ENCODE results near the gene MYO3B.

Gene MYO3B

GRCh38 chr2:170488807-170489206 lies 310.9 kb downstream of the MYO3B start:
- DNase-seq, result no peak

DNA sequence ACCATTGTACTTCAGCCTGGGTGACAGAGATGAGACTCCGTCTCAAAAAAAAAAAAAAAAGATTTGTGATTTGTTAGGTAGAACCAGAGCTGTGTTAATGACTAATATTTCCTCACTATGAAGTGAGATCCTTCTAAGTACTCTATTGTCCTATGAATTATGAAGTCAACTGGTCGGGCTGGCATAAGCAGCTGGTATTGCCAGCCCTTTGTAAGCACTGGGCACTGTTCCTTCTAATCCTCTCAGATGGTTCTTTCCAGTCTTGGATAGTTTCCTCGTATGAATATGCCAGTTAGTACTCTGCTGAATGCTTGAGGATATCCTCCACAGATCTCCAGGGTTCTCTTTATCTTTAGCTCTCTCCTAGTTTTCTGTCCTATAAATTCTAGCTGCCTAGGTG lies 314.1 kb downstream of the MYO3B start:
- no peak for DNase-seq

DNA sequence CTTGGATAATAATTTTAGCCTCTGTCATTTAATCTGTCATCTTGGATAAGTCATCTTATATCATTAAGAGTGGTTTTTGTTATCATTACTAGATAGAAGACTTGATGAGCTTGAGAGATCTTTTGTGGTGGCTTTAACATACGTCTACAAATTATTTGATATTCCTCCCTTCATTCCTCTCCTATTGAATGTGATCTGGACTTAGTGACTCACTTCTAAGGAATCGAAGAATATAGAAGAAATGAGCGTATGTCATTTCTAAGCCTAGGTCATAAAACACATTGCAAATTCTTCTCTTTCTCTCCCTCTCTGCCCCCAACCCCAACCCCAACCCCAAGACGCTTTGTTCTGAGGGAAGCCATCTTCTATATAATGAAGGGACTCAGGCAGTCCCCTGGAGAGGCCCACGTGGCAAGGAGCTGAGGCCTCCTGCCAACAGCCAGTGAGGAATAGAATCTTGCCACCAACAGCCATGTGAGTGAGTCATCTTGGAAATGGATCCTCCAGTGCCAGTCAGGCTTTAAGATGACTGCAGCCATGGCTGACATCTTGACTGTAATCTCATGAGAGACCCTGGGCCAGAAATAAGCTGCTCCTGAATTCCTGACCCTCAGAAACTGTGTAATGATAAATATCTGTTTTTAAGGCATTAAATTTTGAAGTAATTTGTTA lies 315.6 kb downstream of the MYO3B start:
- DNase-seq, result no peak

- no peak for DNase-seq
These were observed 317.9 kb downstream of the MYO3B start for GRCh38 chr2:170495896-170496295.

DNA sequence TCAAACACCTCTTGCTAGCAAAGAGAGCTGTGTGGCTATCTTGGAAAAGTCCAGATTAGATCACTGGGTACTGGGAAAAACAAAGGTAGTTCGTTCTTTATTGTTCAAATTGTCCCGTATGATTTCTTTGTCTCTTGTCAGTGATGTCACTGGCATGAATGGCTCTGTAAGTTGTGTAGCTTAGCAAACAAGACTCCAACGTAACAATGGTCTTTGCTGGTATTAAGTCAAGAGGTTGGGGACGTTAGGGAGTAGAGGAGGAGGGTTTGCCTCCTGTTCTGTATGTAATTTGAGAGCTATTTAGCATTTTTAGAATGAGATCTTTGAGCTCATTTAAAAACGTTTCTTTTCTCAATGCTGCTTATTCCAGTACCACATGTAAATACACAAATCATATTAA lies 320.7 kb downstream of the MYO3B start:
- DNase-seq, result no peak

DNA sequence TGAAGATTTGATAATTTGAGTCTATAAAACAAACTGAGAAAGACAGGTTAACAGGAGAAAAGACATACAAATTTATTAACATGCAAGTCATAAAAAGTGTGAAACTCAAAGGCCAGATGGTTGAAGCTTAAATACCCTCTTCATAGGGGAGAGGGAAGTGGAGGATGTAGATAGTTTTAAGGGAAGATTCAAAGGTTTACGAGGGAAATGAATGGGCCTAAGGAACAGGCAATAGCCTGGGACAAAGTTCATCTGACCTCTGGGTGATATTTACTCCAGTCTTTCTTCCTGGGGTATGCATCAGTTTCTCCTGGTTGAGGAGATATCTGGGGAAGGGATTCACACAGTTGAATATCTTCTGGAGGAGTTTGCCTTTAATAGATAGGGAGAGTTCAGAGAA lies 322.2 kb downstream of the MYO3B start:
- no peak for DNase-seq

DNA sequence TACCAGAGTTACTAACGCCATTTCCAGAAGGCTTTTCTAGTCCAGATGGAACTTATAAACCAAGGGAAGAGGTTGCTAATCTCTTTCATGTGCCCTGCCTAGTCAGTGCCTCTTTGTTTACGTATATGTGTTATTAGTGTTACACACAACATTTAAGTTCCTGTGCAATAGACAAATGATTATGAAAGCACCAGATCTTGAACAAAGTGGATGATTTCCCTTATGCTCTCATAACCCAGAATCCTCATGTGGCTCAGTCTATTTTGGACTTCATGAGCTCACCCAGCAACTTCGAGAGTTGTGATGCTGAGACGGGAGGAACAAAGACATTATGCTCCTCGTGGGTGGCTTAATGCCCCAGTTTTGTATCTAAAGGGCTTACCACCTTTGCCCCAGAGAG lies 322.8 kb downstream of the MYO3B start:
- DNase-seq, result no peak

GRCh38 chr2:170501421-170502043 lies 323.6 kb downstream of the MYO3B start:
- no peak for DNase-seq

DNA sequence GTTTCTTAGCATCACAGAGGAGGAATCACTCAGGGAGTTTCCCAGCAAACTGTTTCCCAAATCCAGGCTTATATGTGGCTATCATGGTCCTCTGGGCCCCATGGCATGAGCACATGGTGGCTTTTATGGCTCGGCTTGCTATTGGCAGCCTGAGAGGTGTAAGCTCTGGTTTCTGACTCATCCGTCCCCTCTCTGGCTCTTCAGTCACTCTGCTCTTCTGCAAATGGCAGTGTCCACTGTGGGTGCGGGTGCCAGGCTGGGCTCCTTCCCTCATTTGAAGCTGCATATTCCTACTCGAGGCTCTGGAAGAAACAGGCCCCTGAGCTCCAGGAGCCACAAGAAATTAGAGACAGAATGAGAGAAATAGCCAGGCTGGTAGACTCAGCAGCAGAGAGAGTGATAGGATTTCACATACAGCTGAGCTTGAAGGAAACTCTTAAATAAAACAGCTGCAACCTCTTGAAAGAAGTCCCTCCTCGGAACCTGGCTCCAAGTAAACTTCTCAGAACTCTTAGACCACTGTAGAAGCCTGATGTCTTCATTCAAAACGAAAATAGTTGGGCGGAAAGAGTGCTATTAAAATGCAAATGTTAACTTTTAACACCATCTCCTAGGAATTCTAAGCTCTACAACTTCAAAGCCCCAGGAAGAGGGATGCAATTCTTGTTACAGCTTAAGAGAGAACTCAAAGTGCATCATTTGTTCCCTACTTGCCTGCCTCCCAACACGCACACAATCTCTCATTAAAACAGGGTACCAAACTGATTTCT lies 324.6 kb downstream of the MYO3B start:
- DNase-seq, result no peak

DNA sequence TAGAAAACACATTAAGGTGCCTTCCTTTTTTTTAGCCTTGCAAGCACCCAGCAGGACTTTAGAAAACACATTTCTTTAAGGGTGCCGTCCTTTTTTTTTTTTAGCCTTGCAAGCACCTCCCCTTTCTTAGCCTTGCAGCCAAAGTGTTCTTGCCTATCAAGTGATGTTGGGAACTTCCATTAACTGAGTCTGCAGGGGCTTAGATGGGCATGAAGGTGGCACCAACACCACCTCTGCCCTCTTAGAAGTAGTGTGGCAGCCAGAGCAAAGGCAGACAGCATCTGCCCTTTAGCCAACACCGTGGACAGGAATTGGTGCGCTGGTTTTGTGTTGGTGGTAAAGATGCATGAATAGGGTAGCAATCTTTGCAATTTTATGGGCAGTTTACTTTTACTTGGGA lies 325.6 kb downstream of the MYO3B start:
- DNase-seq, result no peak

DNA sequence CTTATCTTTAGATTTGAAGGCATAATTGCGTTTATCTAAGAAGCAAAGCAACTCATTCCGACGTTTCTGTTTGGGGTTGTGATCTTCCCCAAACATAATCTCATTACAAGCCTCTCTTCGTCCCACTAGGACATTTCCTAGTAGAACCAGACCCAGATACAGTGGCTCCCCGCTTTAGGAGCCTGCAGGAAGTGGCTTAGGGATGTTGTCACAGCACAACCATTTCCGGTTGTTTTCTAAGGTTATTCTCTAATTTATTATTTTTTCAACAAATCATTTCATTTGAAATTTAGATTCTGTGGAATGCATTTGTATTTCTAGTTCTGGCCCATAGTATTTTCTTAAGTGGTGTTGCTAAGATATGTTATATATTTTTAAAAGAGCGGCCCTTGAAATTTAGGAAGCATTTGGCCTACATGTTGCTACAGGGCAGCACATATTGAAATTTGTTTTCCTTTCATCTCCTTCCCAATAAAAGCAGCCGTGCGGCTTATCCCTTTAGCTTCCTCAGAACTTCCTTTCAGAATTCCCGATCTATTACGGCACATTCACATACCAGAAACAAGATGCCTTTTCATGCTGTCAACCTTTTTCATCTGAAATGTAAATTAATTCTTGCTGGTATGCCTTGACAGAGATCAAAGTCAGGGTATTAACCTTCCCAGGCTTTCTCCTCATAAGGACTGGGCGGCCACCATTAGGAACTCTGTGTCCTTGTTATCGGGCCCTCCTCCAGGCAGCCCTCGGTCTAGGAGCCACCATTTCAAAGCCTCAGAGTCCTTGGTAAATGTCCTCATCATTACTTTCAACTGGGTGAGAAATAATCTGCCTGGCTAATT lies 326.2 kb downstream of the MYO3B start:
- DNase-seq, result no peak

DNA sequence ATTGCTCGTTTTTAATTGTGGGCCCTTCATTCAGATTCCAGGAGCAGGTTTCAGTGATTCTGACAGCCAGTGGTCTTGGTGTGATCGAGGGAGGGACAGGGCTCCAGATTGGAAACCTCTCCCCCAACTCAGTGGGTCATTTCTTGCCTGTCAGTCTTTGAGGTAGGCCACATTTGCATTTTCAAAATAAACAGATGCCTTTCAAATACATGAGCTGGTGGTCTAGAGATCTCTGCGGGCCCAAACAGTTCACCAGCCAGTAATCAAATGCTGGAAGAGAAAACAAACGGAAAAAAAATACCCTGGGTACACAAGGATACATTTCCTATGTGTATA lies 326.8 kb downstream of the MYO3B start:
- no peak for DNase-seq

GRCh38 chr2:170505631-170506275 lies 327.8 kb downstream of the MYO3B start:
- DNase-seq, result no peak

DNA sequence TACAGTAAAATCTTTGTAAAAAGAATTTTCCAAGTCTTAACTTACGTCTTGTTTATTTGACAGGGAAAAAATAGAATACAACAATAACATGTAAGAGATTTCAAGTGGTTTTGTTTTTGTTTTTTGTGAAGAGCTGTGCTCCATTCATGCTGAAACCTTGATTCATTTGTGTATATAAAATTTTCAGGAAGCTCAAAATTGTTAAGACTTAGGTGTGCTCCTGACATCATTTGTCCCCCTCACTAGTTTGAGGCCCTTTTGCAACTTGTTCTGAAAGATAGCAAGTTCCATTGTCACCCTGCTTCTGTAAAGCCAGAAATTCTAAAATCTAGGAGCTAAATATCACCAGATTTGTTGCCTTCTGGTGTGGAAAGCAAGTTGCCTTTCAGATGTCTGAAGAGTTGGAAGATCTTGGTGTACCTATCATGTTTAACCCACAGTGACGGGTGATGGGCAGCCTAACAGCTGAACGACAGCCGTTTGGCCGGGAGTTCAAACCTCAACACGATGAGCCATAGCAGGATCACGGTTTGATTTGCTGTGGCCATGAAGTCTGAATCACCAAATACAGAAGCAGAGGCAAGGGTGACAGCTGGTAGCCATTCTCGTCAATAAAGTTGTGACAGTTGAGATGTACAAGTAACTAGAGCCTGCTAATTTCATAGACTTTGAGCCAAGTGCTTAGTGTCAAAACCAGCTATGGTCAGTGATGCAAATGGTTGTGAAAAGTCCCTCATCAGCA lies 331.7 kb downstream of the MYO3B start:
- DNase-seq, result no peak

DNA sequence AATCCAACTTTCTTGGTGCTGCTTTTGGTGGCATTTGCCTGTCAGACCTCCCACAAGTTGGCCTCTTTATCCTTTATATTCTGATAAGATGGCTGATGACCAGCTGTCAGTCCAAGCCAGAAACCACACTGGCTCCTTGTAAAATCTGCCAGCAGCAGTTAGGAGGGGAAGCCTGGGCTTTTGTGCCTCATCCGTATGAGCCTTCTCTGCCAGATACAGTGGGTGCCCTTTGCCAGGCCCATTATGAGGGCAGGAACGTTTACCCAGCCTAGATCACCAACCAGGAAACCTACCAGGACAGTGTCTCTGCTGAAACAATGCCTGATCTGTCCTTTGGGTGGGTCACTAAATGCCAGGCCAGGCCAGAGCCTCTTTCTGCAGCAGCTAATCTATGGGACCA lies 334.3 kb downstream of the MYO3B start:
- DNase-seq, result no peak

DNA sequence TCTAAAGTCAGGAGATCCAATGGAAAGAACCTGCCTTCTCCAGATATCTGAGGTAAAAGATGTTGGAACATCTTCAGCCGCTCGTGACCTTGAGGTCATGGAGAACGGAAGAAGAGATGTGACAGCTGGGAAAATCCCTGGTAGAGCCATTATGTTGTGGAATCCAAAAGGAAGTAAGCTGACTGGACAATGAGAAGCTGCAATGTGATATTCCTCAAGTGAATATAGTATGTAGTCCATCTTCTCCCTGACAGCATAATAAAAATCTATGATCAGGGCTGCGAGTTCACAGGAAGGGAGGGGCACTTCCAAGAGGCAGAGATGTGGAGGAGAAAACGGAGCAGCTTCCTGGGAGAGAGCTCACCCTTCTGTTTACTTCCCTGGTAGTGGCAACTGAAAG lies 336.2 kb downstream of the MYO3B start:
- no peak for DNase-seq

- no peak for DNase-seq
These were observed 339.6 kb downstream of the MYO3B start for GRCh38 chr2:170517538-170517937.

DNA sequence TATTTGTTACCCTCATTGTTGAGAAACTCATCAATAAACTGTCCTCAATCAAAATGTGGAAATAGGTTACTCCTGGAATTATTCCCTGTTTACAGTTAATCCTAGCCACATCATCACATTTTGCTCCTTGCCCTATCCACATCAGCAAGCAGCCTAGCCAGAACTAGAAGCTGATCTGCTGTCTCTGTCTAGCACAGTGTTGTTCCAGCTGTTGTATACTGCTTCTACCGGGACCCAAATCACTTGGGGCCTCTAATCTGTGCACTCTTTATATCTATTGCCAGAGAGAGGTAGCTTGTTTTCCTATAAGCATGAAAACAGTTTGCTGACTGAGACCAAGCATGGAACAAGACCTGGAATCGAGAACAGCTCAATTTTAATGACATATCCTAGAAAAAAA lies 341.0 kb downstream of the MYO3B start:
- DNase-seq, result no peak

GRCh38 chr2:170521299-170521698 lies 343.4 kb downstream of the MYO3B start:
- DNase-seq, result no peak

DNA sequence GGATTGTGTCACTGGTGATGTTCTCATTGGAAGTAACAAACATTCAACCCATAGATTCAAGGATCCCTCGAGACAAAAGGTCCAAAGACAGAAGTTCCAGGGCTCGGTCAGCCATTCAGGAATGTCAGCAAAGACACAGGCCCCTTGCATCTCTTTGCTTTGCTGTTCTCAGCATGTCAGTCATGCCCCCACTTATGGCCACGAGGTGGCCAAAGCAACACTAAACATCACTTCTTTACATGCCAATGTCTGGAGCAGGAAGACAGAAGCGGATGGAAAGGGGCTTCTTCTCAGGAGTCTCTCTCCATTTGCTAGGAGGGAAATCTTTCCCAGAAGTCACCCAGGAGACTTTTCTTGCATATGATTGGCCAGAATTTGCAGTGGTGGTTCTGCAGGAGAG lies 345.6 kb downstream of the MYO3B start:
- no peak for DNase-seq

- DNase-seq, result no peak
These were observed 347.1 kb downstream of the MYO3B start for GRCh38 chr2:170524828-170525565.

DNA sequence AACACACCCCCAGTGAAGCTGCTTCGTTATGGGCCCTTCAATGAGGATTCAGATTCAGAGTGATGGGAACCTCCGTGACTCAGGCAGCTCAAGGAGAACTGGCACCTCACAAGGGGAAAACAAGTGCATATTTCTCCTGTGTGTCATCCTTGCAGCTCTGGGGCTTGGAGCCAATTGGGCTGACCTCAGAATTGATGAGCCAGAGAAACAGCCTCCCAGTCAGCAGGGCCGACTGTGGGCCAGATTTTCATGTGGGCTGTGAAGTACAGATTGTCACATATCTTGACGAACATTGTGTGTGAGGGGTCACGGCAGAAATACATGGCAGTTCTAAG lies 347.6 kb downstream of the MYO3B start:
- no peak for DNase-seq
